HG02571 (cell line): ENCODE results near the gene VGLL4.

ENCODE experiments used
- ATAC-seq: cut with Tn5 transposase; IDR thresholded peaks from one replicate; pipeline ENCODE4 v1.9.1; 2021; ENCODE audit warnings: mild to moderate bottlenecking, moderate library complexity; ENCODE audit not compliant: unreplicated experiment

VGLL4 gene

DNA sequence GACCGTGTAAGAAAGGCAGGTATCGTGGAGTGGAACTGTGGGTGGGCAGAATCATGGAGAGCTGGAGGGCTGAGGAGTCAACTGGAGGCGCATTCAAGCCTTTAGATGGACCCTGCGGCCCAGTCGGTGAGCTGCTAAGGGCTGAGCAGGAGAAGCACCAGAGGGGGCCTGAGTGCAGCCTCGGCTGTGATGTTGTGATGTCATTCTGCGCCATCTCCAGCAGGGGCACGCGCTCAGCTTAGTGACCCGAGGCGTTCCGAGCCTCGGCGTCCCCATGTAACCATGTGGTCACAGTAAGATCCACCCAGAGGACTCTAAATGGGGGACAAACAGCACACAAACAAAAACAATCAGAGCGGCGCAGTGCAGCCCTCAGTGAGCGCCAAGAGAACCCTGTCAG lies 76.8 kb downstream of the VGLL4 start:
- ATAC-seq: no peak

DNA sequence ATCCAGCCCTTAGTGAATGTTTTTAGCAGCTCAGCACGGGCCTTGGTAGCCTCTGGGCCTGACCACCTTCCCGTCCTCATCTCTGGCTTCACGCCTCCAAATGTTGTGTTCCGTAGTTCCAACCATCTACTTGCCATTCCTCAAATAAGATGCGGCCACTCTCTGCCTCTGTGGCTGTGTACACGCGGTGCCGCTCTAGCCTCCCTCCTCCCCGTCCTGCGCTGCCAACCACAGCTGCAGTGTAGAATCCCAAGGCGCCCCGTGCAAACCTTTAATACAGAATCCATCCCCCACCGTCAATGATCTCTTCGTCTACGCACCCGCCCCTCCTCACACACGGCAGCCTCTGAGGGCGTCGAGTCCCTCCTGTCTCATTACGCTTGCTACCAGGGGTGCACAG lies 77.2 kb downstream of the VGLL4 start:
- no peak for ATAC-seq

DNA sequence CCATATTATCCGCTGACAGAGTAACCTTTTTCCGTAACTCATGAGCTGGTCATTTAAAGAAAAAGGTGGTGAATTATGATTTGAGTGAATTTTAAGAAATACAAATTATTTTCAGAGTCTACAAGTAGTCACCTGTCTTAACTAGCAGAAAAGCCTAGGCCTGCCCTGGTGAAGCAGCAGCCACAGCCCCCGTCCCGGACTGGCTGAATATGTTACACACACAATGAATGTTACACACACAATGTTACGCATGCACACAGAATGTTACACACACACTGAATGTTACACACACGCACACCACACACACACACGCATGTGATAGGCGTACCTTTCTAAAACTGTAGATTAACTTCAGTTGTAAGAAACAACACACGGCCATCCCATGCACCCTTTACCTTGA lies 77.8 kb downstream of the VGLL4 start:
- no peak for ATAC-seq

DNA sequence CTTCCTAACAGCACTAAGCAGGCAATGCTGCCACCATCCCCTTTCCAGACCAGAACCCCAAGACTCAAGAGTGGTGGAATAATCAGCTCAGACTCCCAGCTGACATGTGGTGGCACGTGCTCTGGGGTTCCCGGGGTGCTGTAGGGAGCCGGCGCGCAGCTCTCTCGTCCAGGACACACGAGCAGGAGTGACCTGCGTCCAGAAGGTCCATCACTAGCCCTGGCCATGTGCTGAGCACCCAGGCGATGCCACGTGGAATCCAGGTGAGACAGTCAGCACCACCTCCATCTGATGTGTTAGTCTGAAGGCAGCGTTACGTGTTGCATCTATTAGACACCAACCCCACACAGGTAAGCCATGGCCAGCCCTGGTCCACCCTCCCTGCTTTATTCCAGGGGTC lies 78.2 kb downstream of the VGLL4 start:
- no peak for ATAC-seq

DNA sequence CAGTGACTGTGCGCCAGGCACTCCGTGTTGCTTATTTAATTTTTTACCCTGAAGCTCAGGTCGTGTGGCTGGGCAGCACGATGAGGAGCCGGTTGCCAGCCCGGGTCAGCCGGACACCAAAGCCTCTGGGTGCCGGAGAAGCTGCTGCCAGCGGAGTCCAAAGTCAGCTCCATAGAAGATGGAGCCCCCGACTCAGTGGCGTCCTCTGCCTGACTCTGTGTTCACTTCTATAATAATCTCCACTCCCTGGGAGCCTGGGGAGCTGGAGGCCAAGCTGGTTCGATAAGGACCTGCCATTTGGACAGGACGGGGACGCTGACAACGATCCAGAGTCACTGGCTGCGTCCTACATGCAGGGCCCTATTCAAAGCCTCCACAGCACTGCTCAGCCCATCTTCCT lies 78.6 kb downstream of the VGLL4 start:
- no peak for ATAC-seq

DNA sequence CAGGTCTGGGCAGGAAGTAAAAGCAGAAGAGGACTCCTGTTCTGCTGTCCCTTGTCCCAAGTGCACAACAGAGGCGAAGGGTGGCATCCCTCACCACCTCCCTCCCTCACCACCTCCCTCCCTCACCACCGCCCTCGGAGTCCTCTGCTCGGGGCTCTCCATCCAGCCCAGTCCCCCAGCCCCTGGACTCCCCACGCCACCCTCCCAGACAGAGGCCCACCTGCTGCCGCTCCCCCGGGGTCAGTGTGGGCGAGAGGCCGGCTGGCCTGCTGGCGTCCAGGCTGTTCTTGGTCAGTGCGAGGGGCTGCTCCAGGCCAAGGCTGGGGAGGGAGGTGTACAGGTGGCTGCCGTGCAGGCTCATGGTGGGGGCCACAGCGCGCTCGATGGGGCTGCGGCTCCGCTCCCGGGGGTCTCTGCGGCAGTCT lies 79.1 kb downstream of the VGLL4 start:
- ATAC-seq: no peak

DNA sequence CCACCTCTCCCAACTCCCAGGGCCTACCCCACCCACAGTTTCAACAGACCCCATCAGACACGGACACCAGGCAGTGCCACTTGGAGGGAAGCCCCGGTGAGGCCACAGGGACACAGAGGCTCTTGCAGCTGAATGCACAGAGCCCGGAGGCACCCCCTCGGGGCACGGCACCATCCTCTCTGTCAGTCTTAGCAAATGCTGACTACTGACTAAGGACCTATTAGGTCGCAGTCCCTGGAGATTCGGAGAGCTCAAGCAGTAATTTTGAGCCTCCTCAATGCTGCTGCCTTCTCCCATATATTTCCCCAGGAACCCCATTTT lies 79.9 kb downstream of the VGLL4 start:
- ATAC-seq: no peak

DNA sequence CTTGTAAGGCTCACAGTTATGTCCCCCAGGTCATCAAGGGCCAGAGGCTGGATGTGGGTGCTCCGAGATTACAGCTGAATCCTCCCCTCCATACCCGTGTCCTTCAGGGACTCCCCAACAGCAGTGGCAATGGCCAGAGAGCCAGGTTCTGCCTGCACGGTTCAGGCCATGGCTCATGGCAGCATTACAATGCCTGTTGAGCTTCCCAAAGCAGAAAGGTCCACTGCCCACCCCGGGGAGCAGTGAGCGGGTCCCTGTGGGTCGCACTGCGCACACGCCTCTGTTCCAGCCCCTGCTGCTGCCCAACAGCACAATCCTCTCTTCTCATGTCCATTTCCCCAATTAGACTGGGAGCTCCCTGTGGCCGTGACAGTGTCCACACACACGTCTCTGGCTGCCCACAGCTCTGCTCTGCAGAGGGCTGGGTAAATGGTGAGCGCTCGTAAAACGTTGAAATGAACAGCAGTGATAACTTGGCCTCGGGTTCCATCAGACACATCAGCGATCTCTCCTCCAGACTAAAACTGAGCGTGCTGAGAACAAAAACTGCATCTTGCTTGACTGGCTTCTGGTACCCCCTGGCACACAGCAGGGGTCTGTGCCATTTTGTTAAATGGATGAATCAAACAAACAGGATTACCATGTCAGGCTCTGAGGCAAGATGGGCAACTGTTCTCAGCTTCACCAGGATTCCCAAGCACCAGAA lies 80.4 kb downstream of the VGLL4 start:
- ATAC-seq: no peak

DNA sequence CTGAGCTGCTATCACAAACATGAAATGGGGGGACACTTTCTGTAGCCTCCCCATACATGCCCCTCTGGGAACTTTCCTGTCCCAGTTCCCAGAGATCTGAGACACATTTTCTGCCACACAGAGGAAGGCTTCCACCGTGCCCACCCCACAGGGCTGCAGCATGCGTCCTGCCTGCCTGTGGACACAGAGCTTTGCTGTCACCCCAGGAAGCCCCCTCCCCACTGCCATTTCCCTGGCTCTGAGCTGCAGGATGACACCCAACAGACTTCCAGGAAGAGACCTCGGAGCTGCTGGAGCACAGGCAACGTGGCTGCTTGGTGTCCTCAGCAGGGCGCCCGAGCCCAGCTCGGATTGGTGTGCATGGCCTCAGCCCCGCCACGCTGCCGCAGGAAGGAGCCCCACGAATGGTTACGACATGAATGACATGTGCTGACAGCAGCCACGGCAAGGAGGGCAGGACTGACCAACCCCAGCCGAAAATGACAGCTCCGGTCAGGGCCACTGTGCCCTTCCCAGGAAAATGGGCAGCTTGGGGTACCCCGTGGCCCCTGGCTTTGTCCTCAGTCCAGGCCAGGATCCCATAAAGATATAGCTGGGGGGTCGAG lies 81.3 kb downstream of the VGLL4 start:
- no peak for ATAC-seq

DNA sequence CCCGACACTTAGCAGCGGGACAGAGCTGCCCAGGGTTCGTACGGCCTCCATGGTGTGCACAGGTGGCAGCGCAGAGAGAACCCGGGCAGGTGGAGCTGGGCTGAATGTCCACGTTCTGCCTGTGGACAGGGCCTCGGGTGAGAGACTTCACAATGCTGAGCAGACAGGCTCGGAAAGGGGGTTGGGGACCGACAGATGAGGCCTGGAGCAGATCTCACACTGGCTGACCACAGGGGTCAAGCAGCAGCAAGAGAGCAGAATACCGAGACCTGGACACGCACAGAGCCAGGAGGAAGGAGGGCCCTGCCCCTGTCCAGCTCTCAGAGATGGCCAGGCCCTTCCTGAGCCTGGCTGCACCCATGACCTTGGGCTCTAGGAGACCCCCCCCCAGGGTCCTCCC lies 83.0 kb downstream of the VGLL4 start:
- ATAC-seq: no peak

DNA sequence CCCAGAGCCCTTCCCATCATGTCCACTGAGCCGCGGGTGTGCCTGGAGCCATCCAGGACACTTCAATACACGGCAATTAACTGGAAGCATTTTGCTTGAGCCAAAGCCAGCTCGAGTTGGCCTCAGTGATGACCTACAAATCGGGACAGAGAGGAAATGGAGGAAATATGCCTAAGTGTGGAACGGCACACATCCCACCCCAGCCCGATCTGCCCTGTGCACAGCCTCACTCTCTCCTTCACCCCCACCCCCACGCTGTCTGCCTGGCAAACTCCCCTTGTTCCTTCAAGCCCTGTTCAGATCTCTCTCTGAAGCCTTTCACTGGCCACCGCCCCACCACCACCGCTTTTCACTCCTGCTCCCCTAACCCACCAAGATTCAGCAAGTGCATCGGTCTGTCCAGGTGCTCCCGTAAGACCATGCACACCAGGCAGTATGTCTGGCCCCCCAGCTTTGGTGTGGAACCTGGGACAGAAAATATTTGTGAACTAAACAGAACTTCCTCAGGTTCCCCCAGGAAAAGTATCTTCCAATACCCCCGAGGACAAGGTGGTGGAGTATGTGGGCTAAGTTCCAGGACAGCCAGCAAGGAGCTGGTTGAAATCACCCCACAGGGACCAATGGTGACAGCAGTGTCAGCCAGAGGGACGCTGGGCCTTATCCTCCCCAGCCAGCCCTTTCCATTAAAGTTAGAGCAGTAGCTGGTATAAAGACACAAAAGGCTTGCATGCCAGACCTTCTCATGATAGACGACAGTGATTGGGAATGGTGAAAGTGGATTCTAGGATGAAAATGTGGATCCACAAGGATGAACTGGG lies 83.7 kb downstream of the VGLL4 start:
- no peak for ATAC-seq

DNA sequence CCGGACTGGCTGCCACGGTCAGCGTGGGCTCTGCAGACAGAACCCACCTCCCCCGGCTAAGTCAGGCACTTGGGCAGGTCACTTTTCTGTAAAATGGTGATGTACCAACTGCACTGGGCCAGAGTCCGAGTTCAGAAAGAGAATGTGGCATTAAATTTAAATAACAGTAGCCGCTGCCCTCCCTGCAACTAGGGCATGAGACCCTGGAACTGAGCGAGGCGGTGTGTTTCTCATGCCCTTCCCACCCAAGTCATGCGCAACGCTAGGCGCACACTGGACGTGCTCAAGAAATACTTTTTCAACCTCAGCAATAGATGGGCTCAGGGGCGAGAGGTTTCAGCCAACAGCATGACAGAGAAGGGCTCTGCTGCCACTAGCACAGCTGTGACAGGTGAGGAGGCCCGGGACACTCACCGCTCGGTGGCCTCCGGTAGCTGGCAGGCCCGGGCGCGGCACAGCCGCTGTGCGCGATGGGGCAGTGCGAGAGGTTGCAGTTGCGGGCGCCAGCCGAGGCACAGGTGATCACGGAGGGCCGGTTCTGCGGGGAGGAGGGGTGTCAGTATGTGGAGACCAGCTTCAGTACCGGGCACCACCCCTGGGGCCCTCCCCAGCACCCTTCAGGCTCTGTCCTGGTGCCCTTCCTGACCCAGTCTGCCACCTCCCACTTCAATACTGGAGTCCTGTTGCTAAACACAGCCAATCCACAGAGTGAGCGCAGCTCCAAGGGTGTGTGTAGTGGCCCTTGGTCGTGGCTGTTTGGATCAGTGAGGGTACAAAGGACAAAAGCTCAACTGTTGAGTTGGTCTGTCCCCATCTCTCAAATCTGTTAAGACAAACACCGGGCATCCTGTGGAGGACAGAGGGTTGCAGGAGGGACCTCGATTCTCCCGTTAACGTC lies 84.5 kb downstream of the VGLL4 start:
- no peak for ATAC-seq

DNA sequence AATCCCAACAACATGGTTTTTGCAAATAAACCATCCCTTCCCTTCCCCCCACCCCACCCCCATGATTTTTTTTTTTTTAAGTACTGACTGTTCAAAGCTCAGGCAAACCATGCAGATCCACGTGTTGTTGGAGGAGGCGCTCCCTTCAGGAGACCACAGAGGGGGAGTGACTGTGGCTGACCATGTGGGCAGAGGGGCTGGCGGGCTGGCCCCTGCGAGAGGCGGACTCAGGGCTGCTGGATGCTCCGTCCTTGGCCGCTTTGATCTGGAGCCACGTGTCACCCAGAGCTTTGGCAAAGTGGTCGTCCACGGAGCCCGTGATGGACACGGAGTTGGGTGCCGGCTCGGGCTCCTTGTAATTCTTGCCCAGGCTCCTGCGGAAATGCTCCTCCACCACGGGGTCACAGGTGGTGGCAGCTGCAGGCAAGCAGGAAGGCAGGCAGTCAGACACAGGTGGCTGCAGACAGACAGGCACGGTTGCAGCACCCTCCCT lies 85.3 kb downstream of the VGLL4 start:
- ATAC-seq: no peak

DNA sequence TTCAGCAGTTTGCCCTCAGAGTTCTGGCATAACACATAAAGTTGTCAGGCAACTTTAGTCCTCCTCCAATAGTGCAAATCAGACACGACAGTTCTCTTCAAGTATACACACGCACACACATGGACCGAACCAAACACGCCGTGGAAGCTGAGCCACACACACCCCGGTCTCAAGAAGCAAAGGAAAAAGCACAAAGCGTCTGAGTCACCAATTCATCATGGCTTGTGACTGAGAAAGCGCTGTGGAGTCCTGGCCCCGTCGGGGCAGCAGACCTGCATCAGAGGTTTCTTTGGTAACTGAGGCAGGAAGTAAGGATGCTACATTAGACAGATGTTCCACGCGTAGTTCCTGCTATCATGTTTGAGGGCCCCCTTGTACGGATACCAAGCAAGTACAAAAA lies 85.7 kb downstream of the VGLL4 start:
- no peak for ATAC-seq

DNA sequence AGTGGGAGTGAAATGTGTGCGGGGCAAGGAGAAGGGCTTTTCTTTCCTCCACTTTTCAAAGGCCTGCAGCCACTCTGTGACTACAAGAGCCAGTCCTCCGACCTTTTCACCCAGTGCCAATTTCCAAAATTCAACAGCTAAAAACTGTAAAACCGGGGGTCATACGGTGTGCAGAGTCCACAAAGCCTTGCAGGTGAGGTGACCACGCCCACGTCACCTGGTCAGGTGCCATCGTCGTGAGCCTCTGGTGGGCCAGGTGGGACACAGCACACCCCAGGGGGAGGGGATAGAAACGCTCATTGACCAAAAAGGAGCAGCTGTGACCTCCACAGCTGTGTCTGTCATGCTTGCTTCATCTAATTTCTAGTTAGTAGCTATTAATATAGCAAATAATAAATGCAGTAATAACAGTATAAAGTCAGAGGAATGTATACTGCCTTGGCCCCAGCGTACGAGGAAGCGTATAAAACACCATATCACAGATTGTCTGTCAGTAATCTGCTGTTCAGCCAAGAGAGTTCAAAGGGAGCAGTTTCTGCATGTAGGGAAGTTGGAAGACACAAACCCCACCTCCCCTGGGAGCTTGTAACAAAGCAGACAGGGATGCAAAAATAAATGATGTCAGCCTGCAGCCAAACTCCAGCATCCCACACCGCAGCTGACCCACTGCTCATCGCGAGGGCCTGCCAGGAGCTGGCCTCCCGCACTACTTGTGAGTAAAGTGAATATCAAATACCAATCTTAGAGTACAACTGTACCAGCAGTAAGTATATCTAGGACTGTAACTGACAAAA lies 86.7 kb downstream of the VGLL4 start:
- no peak for ATAC-seq

DNA sequence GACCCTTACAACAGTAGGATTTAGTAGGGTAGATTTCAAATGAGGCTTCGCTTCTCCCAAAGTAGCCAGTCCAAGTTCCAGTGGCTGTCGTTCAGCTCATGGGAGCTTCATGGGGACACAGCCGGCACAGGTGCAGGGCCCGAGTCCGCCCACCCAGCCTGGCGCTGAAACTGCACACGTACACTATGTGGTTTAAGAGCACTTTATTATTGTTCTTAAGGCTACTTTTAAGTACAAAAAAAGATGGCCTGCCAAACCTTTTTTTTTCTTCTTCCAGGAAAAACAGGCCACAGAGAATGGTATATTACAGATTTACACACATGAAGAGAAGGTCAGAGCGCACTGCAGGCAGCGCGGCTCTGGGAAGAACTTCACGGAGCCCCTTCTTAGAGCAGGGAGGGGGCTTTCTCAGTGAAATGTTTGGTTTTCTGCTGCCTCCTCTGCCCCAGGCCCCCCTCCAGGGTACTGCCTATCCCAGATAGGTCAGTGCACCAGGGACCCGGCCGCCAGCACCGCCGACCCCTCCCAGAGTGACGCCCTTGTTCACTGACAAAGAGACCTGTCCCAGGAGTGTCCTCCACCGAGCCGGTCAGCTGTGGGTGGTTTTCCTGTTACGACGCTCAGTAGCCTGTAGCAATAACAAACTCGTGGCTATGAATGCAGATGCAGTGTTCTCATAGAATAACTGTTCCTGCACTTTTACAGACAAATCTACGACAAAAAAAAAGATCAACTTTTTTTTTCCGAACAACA lies 87.7 kb downstream of the VGLL4 start:
- no peak for ATAC-seq

DNA sequence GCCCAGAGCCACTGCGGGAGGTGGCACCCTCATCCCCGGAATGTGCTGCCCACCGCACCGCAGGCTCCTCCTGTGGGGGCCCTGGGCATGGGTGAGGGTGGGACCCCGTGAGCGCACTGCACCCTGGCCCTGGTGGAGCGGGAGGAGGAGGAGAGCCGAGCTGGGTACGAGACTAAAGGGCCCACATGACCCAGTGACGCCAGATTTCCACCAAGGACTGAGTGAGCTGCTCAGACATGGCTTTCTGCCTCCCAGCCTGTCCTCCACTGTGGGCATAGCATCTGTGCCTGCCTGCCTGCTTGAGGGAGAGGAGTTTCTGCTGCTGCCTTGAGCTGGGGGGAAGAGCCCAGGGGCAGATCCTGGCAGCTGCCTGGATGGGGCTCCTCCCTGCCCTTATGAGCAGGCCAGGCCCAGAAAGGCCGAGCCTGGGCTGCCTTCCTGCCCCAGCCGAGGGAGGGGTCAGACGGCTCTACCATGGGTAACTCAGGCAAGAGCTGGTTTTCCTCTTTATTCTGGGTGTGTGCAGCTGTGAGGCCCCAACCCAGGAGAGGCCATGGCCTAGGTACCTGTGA lies 88.4 kb downstream of the VGLL4 start:
- no peak for ATAC-seq

DNA sequence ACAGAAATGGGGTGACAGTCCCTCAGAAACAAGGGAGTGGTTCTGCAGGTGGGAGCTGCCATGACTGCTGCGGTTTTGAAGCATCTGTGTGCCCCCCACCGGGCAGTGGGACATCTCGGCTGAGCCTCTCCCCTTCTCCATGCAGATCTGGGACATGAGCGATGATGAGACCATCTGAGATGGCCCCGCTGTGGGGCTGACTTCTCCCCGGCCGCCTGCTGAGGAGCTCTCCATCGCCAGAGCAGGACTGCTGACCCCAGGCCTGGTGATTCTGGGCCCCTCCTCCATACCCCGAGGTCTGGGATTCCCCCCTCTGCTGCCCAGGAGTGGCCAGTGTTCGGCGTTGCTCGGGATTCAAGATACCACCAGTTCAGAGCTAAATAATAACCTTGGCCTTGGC lies 89.0 kb downstream of the VGLL4 start:
- ATAC-seq: no peak

DNA sequence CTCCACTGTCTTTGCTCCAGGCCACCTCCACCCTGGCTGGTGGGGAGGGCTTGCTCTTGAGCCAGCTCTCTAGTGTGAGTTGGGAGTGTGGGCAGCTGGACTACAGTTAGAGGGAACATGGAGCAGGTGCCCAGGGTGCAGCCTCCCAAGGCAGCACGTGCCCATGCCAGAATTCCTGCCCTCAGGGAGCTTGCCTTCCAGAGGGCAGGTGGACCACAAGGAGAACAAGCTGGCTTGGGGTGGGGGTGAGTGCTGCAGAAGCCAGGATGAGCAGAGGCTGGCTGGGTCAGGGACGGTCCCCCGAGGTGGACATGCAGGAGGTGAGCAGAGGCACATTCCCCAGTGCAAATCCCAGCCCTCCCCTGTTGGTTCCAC lies 89.5 kb downstream of the VGLL4 start:
- no peak for ATAC-seq
